Effector memory CD4-positive, alpha-beta T cell (primary cell): Measurements from ENCODE around the gene FTO.

Experiments
- DNase-seq, 3 donors: peaks; one replicate each; pipeline ENCODE4 v3.0.0-alpha.2; 2020
- H3K27ac ChIP-seq: 2 replicates; pipeline ENCODE4 v1.7.0; 2013; ENCODE audit warnings: mild to moderate bottlenecking, low read length, moderate library complexity; ENCODE audit not compliant: insufficient read depth, poor library complexity, severe bottlenecking
- H3K27me3 ChIP-seq: replicated peaks from 2 replicates; pipeline ENCODE4 v1.7.0; 2013; ENCODE audit warnings: mild to moderate bottlenecking, low read length; ENCODE audit not compliant: insufficient read depth, control insufficient read depth, poor library complexity, severe bottlenecking
- H3K36me3 ChIP-seq: 2 replicates; pipeline ENCODE4 v1.7.0; 2013; ENCODE audit warnings: mild to moderate bottlenecking, low read length, moderate library complexity; ENCODE audit not compliant: control insufficient read depth, insufficient read depth
- H3K4me1 ChIP-seq: 2 replicates; pipeline ENCODE4 v1.7.0; 2013; ENCODE audit warnings: low read length, mild to moderate bottlenecking; ENCODE audit not compliant: control insufficient read depth, insufficient read depth, poor library complexity, severe bottlenecking
- H3K4me3 ChIP-seq: 2 replicates; pipeline ENCODE4 v1.7.0; 2013; ENCODE audit warnings: low read length, low read depth, mild to moderate bottlenecking; ENCODE audit not compliant: insufficient read depth, poor library complexity, severe bottlenecking
- H3K9me3 ChIP-seq: 2 replicates; pipeline ENCODE4 v1.7.0; 2013; ENCODE audit warnings: mild to moderate bottlenecking, low read length, moderate library complexity; ENCODE audit not compliant: control insufficient read depth

The FTO gene

GRCh38 chr16:53814801-53815200, 110.8 kb downstream of the FTO start:
- H3K36me3 ChIP-seq, result peaks cover 12% of the 10 kb centered on the region
- H3K4me3 ChIP-seq, result no peak overlapping the region
- H3K27ac ChIP-seq, result no peak overlapping the region
- H3K27me3 ChIP-seq, result no peaks in the 10 kb centered on the region
- no peaks in the 10 kb centered on the region for H3K4me1 ChIP-seq
- no peak for DNase-seq
- H3K9me3 ChIP-seq, result no peaks in the 10 kb centered on the region

GRCh38 chr16:53816211-53816836, 112.4 kb downstream of the FTO start:
- no peaks in the 10 kb centered on the region for H3K4me1 ChIP-seq
- no peaks in the 10 kb centered on the region for H3K27me3 ChIP-seq
- peaks cover 5% of the 10 kb centered on the region for H3K36me3 ChIP-seq
- no peak overlapping the region for H3K27ac ChIP-seq
- no peak overlapping the region for H3K4me3 ChIP-seq
- no peak for DNase-seq
- no peaks in the 10 kb centered on the region for H3K9me3 ChIP-seq

DNA sequence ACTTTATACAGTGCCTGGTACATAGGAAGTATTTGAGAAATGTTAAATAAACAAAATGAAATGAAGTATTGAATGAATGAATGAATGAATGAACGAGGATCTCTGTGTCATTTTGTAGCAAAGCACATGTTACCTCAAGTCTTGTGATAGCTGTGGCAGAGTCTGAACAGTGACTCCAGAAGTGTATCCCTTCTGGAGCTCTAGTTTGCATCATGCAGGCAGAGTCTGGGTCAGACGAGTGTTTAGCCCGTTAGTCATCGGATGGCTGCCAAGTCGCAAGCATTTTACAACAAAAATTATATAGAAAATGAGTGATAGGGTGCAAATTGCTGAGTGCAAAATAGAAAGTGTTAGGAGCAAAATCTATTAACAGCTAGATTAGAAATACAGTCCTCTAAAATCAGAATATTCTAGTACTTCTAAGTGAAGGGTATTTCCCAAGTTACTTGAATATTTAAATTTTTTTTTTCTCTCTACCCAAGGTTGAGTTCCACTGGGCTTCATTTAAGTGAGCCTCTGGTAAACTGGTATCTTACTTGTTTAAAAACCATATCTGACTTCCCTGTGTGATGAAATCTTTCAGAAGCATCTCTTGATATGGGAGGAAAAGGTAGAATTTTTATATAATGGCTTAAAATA, 113.3 kb downstream of the FTO start:
- Histone ChIP-seq H3K4me3 (no peak overlapping the region), H3K27ac (no peak overlapping the region), H3K9me3 (no peaks in the 10 kb centered on the region), H3K4me1 (no peaks in the 10 kb centered on the region), H3K36me3 (peaks cover 5% of the 10 kb centered on the region), H3K27me3 (no peaks in the 10 kb centered on the region)
- no peak for DNase-seq

- Histone ChIP-seq H3K4me3 (no peak overlapping the region), H3K27ac (no peak overlapping the region), H3K36me3 (no peaks in the 10 kb centered on the region), H3K4me1 (peaks cover 4% of the 10 kb centered on the region), H3K27me3 (no peaks in the 10 kb centered on the region), H3K9me3 (no peaks in the 10 kb centered on the region)
- no peak for DNase-seq
Measured at GRCh38 chr16:53817812-53818550, 114.0 kb downstream of the FTO start.

- no peak overlapping the region for H3K27ac ChIP-seq
- H3K36me3 ChIP-seq, result peaks cover 8% of the 10 kb centered on the region
- H3K4me3 ChIP-seq, result no peak overlapping the region
- no peaks in the 10 kb centered on the region for H3K9me3 ChIP-seq
- H3K4me1 ChIP-seq, result peaks cover 4% of the 10 kb centered on the region
- DNase-seq, result no peak
- no peaks in the 10 kb centered on the region for H3K27me3 ChIP-seq
Measured at GRCh38 chr16:53821487-53821886, 117.5 kb downstream of the FTO start.

GRCh38 chr16:53821957-53822625, 118.1 kb downstream of the FTO start:
- H3K27ac ChIP-seq, result no peak overlapping the region

GRCh38 chr16:53822936-53823529, 119.1 kb downstream of the FTO start:
- peak in 1 of 3 donors; percentile 5 for DNase-seq
- no peak overlapping the region for H3K4me3 ChIP-seq
- no peaks in the 10 kb centered on the region for H3K27me3 ChIP-seq
- no peak overlapping the region for H3K27ac ChIP-seq
- H3K36me3 ChIP-seq, result peaks cover 18% of the 10 kb centered on the region
- H3K9me3 ChIP-seq, result no peaks in the 10 kb centered on the region
- peaks cover 4% of the 10 kb centered on the region for H3K4me1 ChIP-seq

More at GRCh38 chr16:53821957-53822625, 118.1 kb downstream of the FTO start:
- Histone ChIP-seq H3K36me3 (peaks cover 14% of the 10 kb centered on the region), H3K27me3 (no peaks in the 10 kb centered on the region), H3K4me1 (peaks cover 4% of the 10 kb centered on the region), H3K9me3 (no peaks in the 10 kb centered on the region), H3K4me3 (no peak overlapping the region)
- DNase-seq, result no peak

- no peak overlapping the region for H3K27ac ChIP-seq
- no peaks in the 10 kb centered on the region for H3K27me3 ChIP-seq
Measured at GRCh38 chr16:53826658-53827057, 122.7 kb downstream of the FTO start.

GRCh38 chr16:53827741-53828140, 123.8 kb downstream of the FTO start:
- Histone ChIP-seq H3K27me3 (no peaks in the 10 kb centered on the region), H3K9me3 (no peaks in the 10 kb centered on the region), H3K4me3 (no peak overlapping the region), H3K4me1 (peaks cover 2% of the 10 kb centered on the region), H3K36me3 (peaks cover 18% of the 10 kb centered on the region), H3K27ac (no peak overlapping the region)
- DNase-seq, result no peak

More at GRCh38 chr16:53826658-53827057, 122.7 kb downstream of the FTO start:
- no peak overlapping the region for H3K4me3 ChIP-seq
- H3K9me3 ChIP-seq, result no peaks in the 10 kb centered on the region
- H3K36me3 ChIP-seq, result peaks cover 18% of the 10 kb centered on the region
- DNase-seq, result no peak
- peaks cover 4% of the 10 kb centered on the region for H3K4me1 ChIP-seq
